Midbrain (tissue), 1 donor: ENCODE measurements around the gene SIN3B.
A peak's percentile ranks its signal among the peaks of the same experiment; 100 is the strongest.
"Not testable (repeated sequence)": the region's sequence is repeated elsewhere in the genome, so short reads cannot be mapped to it uniquely, and the experiment has no call there.

Source experiments
- DNase-seq: peaks from one replicate; lab custom pipeline; 2025; lab: John Stamatoyannopoulos, UW

Gene SIN3B

GRCh38 chr19:16829010-16829821 is at the start of gene SIN3B:
Gene SIN3B (plus strand): TSS chr19:16829398. CDS start chr19:16829421, 23 bp downstream.
- DNase-seq = peak; percentile 92

- DNase-seq = no peak
Observed at GRCh38 chr19:16779539-16780163, 49.5 kb upstream of the SIN3B start.

GRCh38 chr19:16782719-16783118 is 46.5 kb upstream of the SIN3B start:
- DNase-seq = no peak

- DNase-seq = no peak
Observed at GRCh38 chr19:16788479-16788878, 40.7 kb upstream of the SIN3B start.

GRCh38 chr19:16789238-16789637 is 40.0 kb upstream of the SIN3B start:
- no peak for DNase-seq

GRCh38 chr19:16790051-16790450 is 39.1 kb upstream of the SIN3B start:
- no peak for DNase-seq

- no peak for DNase-seq
Observed at GRCh38 chr19:16791942-16792341, 37.3 kb upstream of the SIN3B start.

GRCh38 chr19:16794456-16795441 is 34.4 kb upstream of the SIN3B start:
- no peak for DNase-seq

- DNase-seq = no peak
Observed at GRCh38 chr19:16795731-16796130, 33.5 kb upstream of the SIN3B start.

- DNase-seq = no peak
Observed at GRCh38 chr19:16797876-16798275, 31.3 kb upstream of the SIN3B start.

GRCh38 chr19:16798326-16798725 is 30.9 kb upstream of the SIN3B start:
- not testable (repeated sequence) for DNase-seq

- no peak for DNase-seq
Observed at GRCh38 chr19:16799740-16800139, 29.5 kb upstream of the SIN3B start.

GRCh38 chr19:16801600-16802013 is 27.6 kb upstream of the SIN3B start:
- no peak for DNase-seq

GRCh38 chr19:16804176-16804575 is 25.0 kb upstream of the SIN3B start:
- no peak for DNase-seq

GRCh38 chr19:16807549-16808284 is 21.5 kb upstream of the SIN3B start:
- no peak for DNase-seq

GRCh38 chr19:16814526-16815100 is 14.6 kb upstream of the SIN3B start:
- no peak for DNase-seq

- no peak for DNase-seq
Observed at GRCh38 chr19:16820056-16820455, 9.1 kb upstream of the SIN3B start.

GRCh38 chr19:16821081-16821480 is 8.1 kb upstream of the SIN3B start:
- no peak for DNase-seq

GRCh38 chr19:16822648-16823047 is 6.5 kb upstream of the SIN3B start:
- no peak for DNase-seq

- no peak for DNase-seq
Observed at GRCh38 chr19:16824658-16825311, 4.4 kb upstream of the SIN3B start.
